Spleen (tissue), 7 donors: ENCODE measurements around the gene CHST8.

Source experiments
- CTCF ChIP-seq, 11 experiments: fragments of 200-600 bp in 7 of 11; fragments of 450-650 bp in 4 of 11; sonication (generic) in 4 of 11; IDR thresholded peaks in 8 of 11; conservative IDR thresholded peaks in 3 of 11; 1 replicate in 7 of 11; 2 replicates in 4 of 11; pipeline versions ENCODE4 v1.4.0 to v1.8.0; 2016 to 2021; ENCODE audit warnings: antibody characterized with exemption in 11 of 11, inconsistent platforms in 4 of 11, mild to moderate bottlenecking in 1 of 11
- POLR2A ChIP-seq, 3 donors: fragments of 450-650 bp; IDR thresholded peaks; one replicate each; pipeline ENCODE4 v1.5.1; 2017; ENCODE audit warnings: antibody characterized with exemption in 3 of 3, mild to moderate bottlenecking in 1 of 3
- donor health status: DM: no; HTN: no; CAD: no; lungs with moderate emphysema.
- donor health status: DM: no; HTN: no; CAD: no.
- donor health status: DM: no; HTN: no; CAD: no.

GRCh38 chr19:33610588-33610987 lies 11.2 kb upstream of the CHST8 start:
- TF ChIP-seq CTCF (IDR thresholded peaks at IDR 0.05 in 8 of 11, conservative IDR thresholded peaks at IDR 0.05 in 3 of 11) = no peak
- no peak for TF ChIP-seq POLR2A (IDR thresholded peaks at IDR 0.05)
